H1 (cell line): ENCODE data around the gene VEZT. TPM values are rescaled to one million over a fixed set of nuclear protein-coding genes. Genes with fewer than 3 reads are reported as not detected.

Experiments
- CTCF ChIA-PET: fragments of 300-600 bp; sonication (Branson Sonifier 250); formaldehyde crosslinking; loops from one replicate; lab custom pipeline; 2021; ENCODE audit not compliant: partially characterized antibody; lab: Charles Lee
- POLR2A ChIA-PET: fragments of 300-600 bp; sonication (Branson Sonifier 250); formaldehyde crosslinking; loops from one replicate; lab custom pipeline; 2021; ENCODE audit warnings: inconsistent platforms; ENCODE audit not compliant: partially characterized antibody; lab: Charles Lee
- DNase-seq, 2 experiments: peaks; one replicate each; pipeline versions ENCODE4 v3.0.0 to v3.0.0-alpha.2; 2010 to 2022; ENCODE audit warnings: low spot score in 2 of 2, low read depth in 1 of 2, mixed read lengths in 1 of 2
- FAIRE-seq: peaks from 2 replicates; lab custom pipeline; 2011; peaks lifted over from hg19 to GRCh38; lab: Jason Lieb, UNC
- H2AFZ ChIP-seq: 2 replicates; pipeline ENCODE4 v1.8.1; 2012; ENCODE audit warnings: low read length, inconsistent platforms
- H2AK5ac ChIP-seq: 2 replicates; pipeline ENCODE4 v1.6.1; 2013; ENCODE audit warnings: low read depth, low read length
- H2BK120ac ChIP-seq: replicated peaks from 2 replicates; pipeline ENCODE3; 2013; ENCODE audit warnings: low read depth, low read length, inconsistent platforms
- H2BK12ac ChIP-seq: 2 replicates; pipeline ENCODE4 v1.6.1; 2013; ENCODE audit warnings: low read depth, low read length
- H2BK15ac ChIP-seq: 2 replicates; pipeline ENCODE4 v1.6.1; 2013; ENCODE audit warnings: low read length
- H2BK20ac ChIP-seq: 2 replicates; pipeline ENCODE4 v1.6.1; 2013; ENCODE audit warnings: low read length
- H2BK5ac ChIP-seq: 2 replicates; pipeline ENCODE4 v1.6.1; 2013; ENCODE audit warnings: low read depth, low read length
- H3K14ac ChIP-seq: 2 replicates; pipeline ENCODE4 v1.6.1; 2013; ENCODE audit warnings: inconsistent platforms; ENCODE audit not compliant: insufficient read length
- H3K18ac ChIP-seq: 2 replicates; pipeline ENCODE4 v1.6.1; 2013; ENCODE audit warnings: low read length; ENCODE audit errors: extremely low read depth
- H3K23ac ChIP-seq: 2 replicates; pipeline ENCODE4 v1.6.1; 2013; ENCODE audit warnings: inconsistent platforms; ENCODE audit not compliant: insufficient read length
- H3K23me2 ChIP-seq: 2 replicates; pipeline ENCODE4 v1.6.1; 2013; ENCODE audit warnings: low read depth, low read length
- H3K27ac ChIP-seq: 2 replicates; pipeline ENCODE4 v1.6.1; 2011; ENCODE audit warnings: low read depth, low read length, inconsistent platforms
- H3K27me3 ChIP-seq, 4 experiments: replicated peaks in 1 of 4; 1 replicate in 1 of 4; 2 replicates in 3 of 4; pipeline versions ENCODE4 v1.6.1 to v1.8.1; 2011 to 2013; ENCODE audit warnings: low read length in 3 of 4, mild to moderate bottlenecking in 3 of 4, inconsistent platforms in 2 of 4, mixed read lengths in 2 of 4, moderate library complexity in 1 of 4; ENCODE audit not compliant: control insufficient read depth in 3 of 4, insufficient read depth in 3 of 4; ENCODE audit errors: extremely low read depth in 1 of 4
- H3K36me3 ChIP-seq, 4 experiments: 2 replicates each; pipeline versions ENCODE4 v1.6.1 to v1.8.1; 2011 to 2013; ENCODE audit warnings: mild to moderate bottlenecking in 4 of 4, low read length in 3 of 4, moderate library complexity in 2 of 4, control low read depth in 1 of 4, inconsistent platforms in 1 of 4; ENCODE audit not compliant: insufficient read depth in 4 of 4, control insufficient read depth in 2 of 4
- H3K4ac ChIP-seq: replicated peaks from 2 replicates; pipeline ENCODE3; 2013; ENCODE audit warnings: low read length, low read depth, mixed read lengths, inconsistent platforms; ENCODE audit not compliant: insufficient read length
- H3K4me1 ChIP-seq, 4 experiments: replicated peaks in 1 of 4; 1 replicate in 1 of 4; 2 replicates in 3 of 4; pipeline versions ENCODE4 v1.6.1 to v1.8.1; 2011 to 2013; ENCODE audit warnings: low read length in 3 of 4, inconsistent platforms in 2 of 4, mixed read lengths in 1 of 4; ENCODE audit not compliant: insufficient read depth in 4 of 4, control insufficient read depth in 3 of 4
- H3K4me2 ChIP-seq, 2 experiments: 2 replicates each; pipeline versions ENCODE4 v1.6.1 to v1.8.1; 2011 to 2013; ENCODE audit warnings: low read depth in 2 of 2, low read length in 2 of 2, control low read depth in 1 of 2, inconsistent platforms in 1 of 2, mild to moderate bottlenecking in 1 of 2; ENCODE audit not compliant: insufficient read depth in 1 of 2
- H3K4me3 ChIP-seq, 4 experiments: fragments of 200-600, 300-600 bp in 1 of 4; sonication (generic), shearing (Covaris generic), sonication (Bioruptor Twin) in 1 of 4; 2 replicates each; pipeline versions ENCODE4 v1.5.1 to v1.8.1; 2011 to 2016; ENCODE audit warnings: low read length in 4 of 4, low read depth in 3 of 4, control low read depth in 2 of 4, inconsistent platforms in 2 of 4, mild to moderate bottlenecking in 2 of 4, mixed read lengths in 1 of 4, moderate library complexity in 1 of 4; ENCODE audit not compliant: insufficient read depth in 2 of 4; ENCODE audit errors: extremely low read depth in 1 of 4
- H3K56ac ChIP-seq: replicated peaks from 2 replicates; pipeline ENCODE3; 2013; ENCODE audit warnings: low read depth, mild to moderate bottlenecking, mixed read lengths, low read length, inconsistent platforms; ENCODE audit not compliant: insufficient read length
- H3K79me1 ChIP-seq: 2 replicates; pipeline ENCODE4 v1.6.1; 2013; ENCODE audit warnings: low read depth, low read length, control low read depth
- H3K79me2 ChIP-seq, 2 experiments: 2 replicates each; pipeline versions ENCODE4 v1.6.1 to v1.8.1; 2012 to 2013; ENCODE audit warnings: low read length in 2 of 2, mild to moderate bottlenecking in 2 of 2, inconsistent platforms in 1 of 2; ENCODE audit not compliant: insufficient read depth in 2 of 2, control insufficient read depth in 1 of 2
- H3K9ac ChIP-seq, 4 experiments: replicated peaks in 1 of 4; 1 replicate in 1 of 4; 2 replicates in 3 of 4; pipeline versions ENCODE4 v1.6.1 to v1.8.1; 2011 to 2013; ENCODE audit warnings: low read depth in 3 of 4, low read length in 3 of 4, control low read depth in 2 of 4, mild to moderate bottlenecking in 2 of 4, moderate library complexity in 2 of 4, inconsistent platforms in 1 of 4; ENCODE audit errors: extremely low read depth in 1 of 4
- H3K9me3 ChIP-seq, 2 experiments: 2 replicates each; pipeline versions ENCODE4 v1.6.1 to v1.8.1; 2012 to 2013; ENCODE audit warnings: mild to moderate bottlenecking in 2 of 2, moderate library complexity in 2 of 2, control low read depth in 1 of 2, inconsistent platforms in 1 of 2, low read depth in 1 of 2, low read length in 1 of 2, mixed read lengths in 1 of 2; ENCODE audit not compliant: insufficient read depth in 2 of 2
- H4K20me1 ChIP-seq, 2 experiments: replicated peaks in 1 of 2; 2 replicates each; pipeline versions ENCODE3 to v1.8.1; 2011 to 2013; ENCODE audit warnings: inconsistent platforms in 2 of 2, low read length in 2 of 2, mild to moderate bottlenecking in 1 of 2; ENCODE audit not compliant: insufficient read depth in 2 of 2, control insufficient read depth in 1 of 2
- H4K5ac ChIP-seq: 2 replicates; pipeline ENCODE4 v1.6.1; 2013; ENCODE audit warnings: low read length, low read depth, mixed read lengths, inconsistent platforms; ENCODE audit not compliant: insufficient read length
- H4K8ac ChIP-seq: 2 replicates; pipeline ENCODE4 v1.8.0; 2013; ENCODE audit warnings: mild to moderate bottlenecking, moderate library complexity, low read length, inconsistent platforms; ENCODE audit not compliant: insufficient read depth; ENCODE audit errors: extremely low read depth
- H4K91ac ChIP-seq: replicated peaks from 2 replicates; pipeline ENCODE3; 2013; ENCODE audit warnings: low read length, mixed read lengths, inconsistent platforms; ENCODE audit not compliant: insufficient read length
- BACH1 ChIP-seq: IDR thresholded peaks from 2 replicates; pipeline ENCODE4 v1.6.1; 2012; ENCODE audit warnings: low read length, improper control_type of control experiment
- BCL11A ChIP-seq, 2 experiments: IDR thresholded peaks; one replicate each; pipeline ENCODE4 v1.6.1; 2011; ENCODE audit warnings: low read depth in 2 of 2, low read length in 2 of 2, mild to moderate bottlenecking in 2 of 2
- CEBPB ChIP-seq: IDR thresholded peaks from 2 replicates; pipeline ENCODE4 v1.6.1; 2012; ENCODE audit warnings: low read depth, low read length
- EGR1 ChIP-seq: IDR thresholded peaks from 2 replicates; pipeline ENCODE4 v1.6.1; 2011; ENCODE audit warnings: low read depth, low read length, borderline replicate concordance
- HDAC2 ChIP-seq, 2 experiments: fragments of 300-600 bp in 1 of 2; sonication (generic) in 1 of 2; IDR thresholded peaks; 2 replicates each; pipeline ENCODE4 v1.6.1; 2011 to 2012; ENCODE audit warnings: low read depth in 2 of 2, low read length in 2 of 2, mild to moderate bottlenecking in 2 of 2, moderate library complexity in 2 of 2, borderline replicate concordance in 1 of 2, inconsistent platforms in 1 of 2
- JUN ChIP-seq: IDR thresholded peaks from 2 replicates; pipeline ENCODE4 v1.6.1; 2011; ENCODE audit warnings: low read depth, mild to moderate bottlenecking, improper control_type of control experiment, low read length
- NRF1 ChIP-seq: IDR thresholded peaks from 2 replicates; pipeline ENCODE4 v1.6.1; 2011; ENCODE audit warnings: mild to moderate bottlenecking, low read depth, low read length, improper control_type of control experiment
- RAD21 ChIP-seq, 2 experiments: IDR thresholded peaks in 1 of 2; conservative IDR thresholded peaks in 1 of 2; 2 replicates each; pipeline ENCODE4 v1.6.1; 2011; ENCODE audit warnings: low read depth in 2 of 2, low read length in 2 of 2, improper control_type of control experiment in 1 of 2, inconsistent platforms in 1 of 2, mild to moderate bottlenecking in 1 of 2, moderate library complexity in 1 of 2
- RBBP5 ChIP-seq: IDR thresholded peaks from 2 replicates; pipeline ENCODE4 v1.7.1; 2012; ENCODE audit warnings: low read depth, mild to moderate bottlenecking, inconsistent platforms, low read length, moderate library complexity, borderline replicate concordance
- RNF2 ChIP-seq: fragments of 200-900, 300-1000 bp; sonication (generic); IDR thresholded peaks from 2 replicates; pipeline ENCODE4 v1.7.1; 2016; ENCODE audit warnings: borderline replicate concordance, low read depth, mild to moderate bottlenecking, antibody characterized with exemption, low read length; ENCODE audit not compliant: poor library complexity, severe bottlenecking; ENCODE audit errors: missing control alignments
- SRF ChIP-seq: IDR thresholded peaks from 2 replicates; pipeline ENCODE4 v1.6.1; 2011; ENCODE audit warnings: mild to moderate bottlenecking, low read depth, low read length, moderate library complexity
- TAF1 ChIP-seq: IDR thresholded peaks from 2 replicates; pipeline ENCODE4 v1.6.1; 2011; ENCODE audit warnings: mild to moderate bottlenecking, low read depth, low read length
- WGBS, 2 experiments: shearing (Covaris generic) in 1 of 2; methylation state at CpG; one replicate each; pipeline versions ENCODE4 v1.1.6 to v1.1.7; 2013 to 2015; ENCODE audit warnings: low lambda C conversion rate in 2 of 2, mixed read lengths in 2 of 2, inconsistent platforms in 1 of 2, low coverage in 1 of 2, missing lambda C conversion rate in 1 of 2; ENCODE audit not compliant: insufficient replicate concordance in 2 of 2, insufficient coverage in 1 of 2, insufficient read length in 1 of 2; ENCODE audit errors: extremely low coverage in 1 of 2, missing lambda C conversion rate in 1 of 2; 5-methylcytosine and 5-hydroxymethylcytosine counted together
- polyA plus RNA-seq, 7 experiments: library from polyadenylated mRNA; depleted of rRNA in 3 of 7; stranded (reverse) in 5 of 7; unstranded in 2 of 7; fragments of >200 nt in 5 of 7; fragments of 200-250 nt in 2 of 7; gene quantifications; 1 replicate in 5 of 7; 2 replicates in 1 of 7; 4 replicates in 1 of 7; pipeline versions ENCODE4 v1.2.1 to v1.2.3, GENCODE V29; 2011 to 2013; ENCODE audit warnings: missing spikeins in 2 of 7, mixed read lengths in 2 of 7
- total RNA-seq: library from RNA; stranded (reverse); fragmentation: NEBNext Ultra II Directional; extraction: Animal tissue kit (Norgen Biotek cat#: 25700); gene quantifications from 2 replicates; pipeline ENCODE4 v1.2.1, GENCODE V29; 2021
- TF ChIP-seq, protein P1 (sequence below): IDR thresholded peaks from 2 replicates; pipeline ENCODE4 v1.6.1; 2012; ENCODE audit warnings: inconsistent platforms

The VEZT gene
- total and polyA plus RNA-seq, 2 of the 8 experiments (the other 6 are each of a cell fraction or from before 2014, with no cell fraction given), result 44.0 to 56.1 TPM

GRCh38 chr12:95322326-95322725, 104.7 kb downstream of the VEZT start:
- Histone ChIP-seq H3K79me2 (no peaks in the 10 kb centered on the region), H3K79me1 (no peaks in the 10 kb centered on the region), H3K4me1 (no peaks in the 10 kb centered on the region), H2AFZ (no peak overlapping the region), H3K56ac (no peak overlapping the region), H3K23ac (no peak overlapping the region), H3K36me3 (no peaks in the 10 kb centered on the region), H3K23me2 (no peaks in the 10 kb centered on the region), H3K4me2 (no peak overlapping the region), H3K9me3 (no peaks in the 10 kb centered on the region), H4K91ac (no peak overlapping the region), H2AK5ac (no peak overlapping the region), H2BK5ac (no peak overlapping the region), H3K18ac (no peak overlapping the region), H2BK15ac (no peak overlapping the region), H3K4ac (no peak overlapping the region), H3K9ac (no peak overlapping the region), H4K5ac (no peak overlapping the region), H4K8ac (no peak overlapping the region), H2BK120ac (no peak overlapping the region), H3K4me3 (no peak overlapping the region), H4K20me1 (no peaks in the 10 kb centered on the region), H2BK12ac (no peak overlapping the region), H3K27me3 (no peaks in the 10 kb centered on the region), H3K27ac (no peak overlapping the region), H2BK20ac (no peak overlapping the region), H3K14ac (no peak overlapping the region)
- DNase-seq (no peak), FAIRE-seq (no peak)
- 88% methylated on average over 4 of the region's 4 CpGs; no CpG with 5 or more reads in 1 of the 2 experiments for WGBS, 2 experiments
- CTCF ChIA-PET, result no interaction called here
- POLR2A ChIA-PET, result interaction anchor here (0.7 to 1.2 kb wide), 2 partner anchors 8 to 11 kb away, joined by 3 to 4 read pairs; no protein-coding TSS in a partner anchor
- TF ChIP-seq, protein P1, sequence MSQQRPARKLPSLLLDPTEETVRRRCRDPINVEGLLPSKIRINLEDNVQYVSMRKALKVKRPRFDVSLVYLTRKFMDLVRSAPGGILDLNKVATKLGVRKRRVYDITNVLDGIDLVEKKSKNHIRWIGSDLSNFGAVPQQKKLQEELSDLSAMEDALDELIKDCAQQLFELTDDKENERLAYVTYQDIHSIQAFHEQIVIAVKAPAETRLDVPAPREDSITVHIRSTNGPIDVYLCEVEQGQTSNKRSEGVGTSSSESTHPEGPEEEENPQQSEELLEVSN, result no peak
- TF ChIP-seq CEBPB (no peak), HDAC2 (IDR thresholded peaks at IDR 0.05; ENCODE audit: borderline replicate concordance in 1 of 2, low read depth in 2 of 2, low read length in 2 of 2) (no peak), RAD21 (IDR thresholded peaks at IDR 0.05 in 1 of 2, conservative IDR thresholded peaks at IDR 0.05 in 1 of 2; ENCODE audit: low read depth in 2 of 2, low read length in 2 of 2) (no peak), BACH1 (no peak), BCL11A (IDR thresholded peaks at IDR 0.05; ENCODE audit: low read depth in 2 of 2, low read length in 2 of 2) (no peak), RBBP5 (no peak), JUN (no peak), NRF1 (no peak), TAF1 (no peak), EGR1 (no peak), SRF (no peak), RNF2 (no peak)
